T-helper 22 cell (primary cell): ENCODE data around the gene C3.
"Not testable (repeated sequence)": the region's sequence is repeated elsewhere in the genome, so short reads cannot be mapped to it uniquely, and the experiment has no call there.

ENCODE experiments used
- DNase-seq: peaks from one replicate; pipeline ENCODE4 v3.0.0-alpha.2; 2020; ENCODE audit warnings: low read depth

The C3 gene

GRCh38 chr19:6720369-6721137, at the start of gene C3:
TSS of gene C3 (minus strand) at chr19:6720650. CDS start at chr19:6720589, 61 bp downstream.
- DNase-seq: no peak

- DNase-seq: no peak
Observed at GRCh38 chr19:6769006-6769619, 48.7 kb upstream of the C3 start.

- no peak for DNase-seq
Observed at GRCh38 chr19:6768236-6768785, 47.9 kb upstream of the C3 start.

GRCh38 chr19:6767357-6768235, 47.1 kb upstream of the C3 start, which contains the start of gene SH2D3A:
TSS of gene SH2D3A (minus strand) at chr19:6767435. CDS start at chr19:6763748, 3,687 bp downstream.
- DNase-seq: peak; percentile 98

- DNase-seq: no peak
Observed at GRCh38 chr19:6767081-6767356, 46.6 kb upstream of the C3 start.

GRCh38 chr19:6766357-6767080, 46.1 kb upstream of the C3 start:
- no peak for DNase-seq

GRCh38 chr19:6765738-6766356, 45.4 kb upstream of the C3 start:
- no peak for DNase-seq

- DNase-seq: not testable (repeated sequence)
Observed at GRCh38 chr19:6762253-6762797, 41.9 kb upstream of the C3 start.

GRCh38 chr19:6761053-6761676, 40.7 kb upstream of the C3 start:
- no peak for DNase-seq

- DNase-seq: no peak
Observed at GRCh38 chr19:6760606-6761005, 40.2 kb upstream of the C3 start.

GRCh38 chr19:6754653-6755463, 34.4 kb upstream of the C3 start:
- DNase-seq: no peak

GRCh38 chr19:6754136-6754535, 33.7 kb upstream of the C3 start:
- DNase-seq: no peak

- peak; percentile 63 for DNase-seq
Observed at GRCh38 chr19:6753178-6754031, 33.0 kb upstream of the C3 start.

GRCh38 chr19:6752256-6753177, 32.1 kb upstream of the C3 start:
- DNase-seq: no peak

- no peak for DNase-seq
Observed at GRCh38 chr19:6751189-6751588, 30.7 kb upstream of the C3 start.

GRCh38 chr19:6750062-6750461, 29.6 kb upstream of the C3 start:
- no peak for DNase-seq

GRCh38 chr19:6748543-6748942, 28.1 kb upstream of the C3 start:
- not testable (repeated sequence) for DNase-seq

GRCh38 chr19:6745965-6746364, 25.5 kb upstream of the C3 start:
- no peak for DNase-seq
